ENCODE data around the gene EPHA3. TPM values are rescaled to one million over a fixed set of nuclear protein-coding genes. Genes with fewer than 3 reads are reported as not detected.

The EPHA3 gene
- total and polyA plus RNA-seq, 4 donors: 0.18 to 11.7 (median 1.5) TPM

GRCh38 chr3:89467898-89468363 lies 360.5 kb downstream of the EPHA3 start:
- no peaks in the 10 kb centered on the region for H3K27me3 ChIP-seq (ENCODE audit: control insufficient read depth in 3 of 3, insufficient read depth in 3 of 3, low read length in 2 of 3)
- no peaks in the 10 kb centered on the region for H3K9me3 ChIP-seq (ENCODE audit: control insufficient read depth in 4 of 4, insufficient read depth in 3 of 4, low read length in 3 of 4)
- H3K4me3 ChIP-seq: no peak overlapping the region
- no peak for ATAC-seq (ENCODE audit: insufficient read depth, low FRiP score)
- H3K9ac ChIP-seq (ENCODE audit: insufficient read depth in 1 of 2, low read length in 2 of 2): no peak overlapping the region
- peaks cover 0 to 6% (median 0%) of the 10 kb centered on the region in 5 donors for H3K4me1 ChIP-seq (ENCODE audit: control insufficient read depth in 5 of 5, insufficient read depth in 5 of 5, low read length in 5 of 5)
- peak in 1 of 3 donors; percentile 30 for DNase-seq
- TF ChIP-seq CTCF (IDR thresholded peaks at IDR 0.05; ENCODE audit: control extremely low read depth, extremely low read depth): no peak
- WGBS, 2 donors: 52 to 69% methylated on average over 4 of the region's 4 CpGs
- H3K36me3 ChIP-seq (ENCODE audit: control insufficient read depth in 4 of 4, insufficient read depth in 4 of 4, low read length in 4 of 4): no peaks in the 10 kb centered on the region
- no peak overlapping the region for H3K27ac ChIP-seq (ENCODE audit: low read depth in 1 of 2, low read length in 1 of 2)

GRCh38 chr3:89472101-89472500 lies 364.7 kb downstream of the EPHA3 start:
- H3K27ac ChIP-seq (ENCODE audit: low read depth in 1 of 2, low read length in 1 of 2): no peak overlapping the region
- peaks cover 0 to 2% (median 0%) of the 10 kb centered on the region in 4 donors for H3K9me3 ChIP-seq (ENCODE audit: control insufficient read depth in 4 of 4, insufficient read depth in 3 of 4, low read length in 3 of 4)
- H3K27me3 ChIP-seq (ENCODE audit: control insufficient read depth in 3 of 3, insufficient read depth in 3 of 3, low read length in 2 of 3): no peaks in the 10 kb centered on the region
- H3K4me3 ChIP-seq: no peak overlapping the region
- H3K4me1 ChIP-seq (ENCODE audit: control insufficient read depth in 5 of 5, insufficient read depth in 5 of 5, low read length in 5 of 5): peaks cover 0 to 17% (median 0%) of the 10 kb centered on the region in 5 donors
- H3K9ac ChIP-seq (ENCODE audit: insufficient read depth in 1 of 2, low read length in 2 of 2): no peak overlapping the region
- 87 to 90% methylated on average over 4 of the region's 4 CpGs for WGBS, 2 donors
- ATAC-seq (ENCODE audit: insufficient read depth, low FRiP score): no peak
- no peak for TF ChIP-seq CTCF (IDR thresholded peaks at IDR 0.05; ENCODE audit: control extremely low read depth, extremely low read depth)
- DNase-seq: no peak
- no peaks in the 10 kb centered on the region for H3K36me3 ChIP-seq (ENCODE audit: control insufficient read depth in 4 of 4, insufficient read depth in 4 of 4, low read length in 4 of 4)

GRCh38 chr3:89474333-89475130 lies 367.1 kb downstream of the EPHA3 start:
- Histone ChIP-seq H3K9me3 (ENCODE audit: control insufficient read depth in 4 of 4, insufficient read depth in 3 of 4, low read length in 3 of 4) (peaks cover 0 to 3% (median 0%) of the 10 kb centered on the region in 4 donors), H3K4me3 (no peak overlapping the region), H3K27ac (ENCODE audit: low read depth in 1 of 2, low read length in 1 of 2) (no peak overlapping the region), H3K4me1 (ENCODE audit: control insufficient read depth in 5 of 5, insufficient read depth in 5 of 5, low read length in 5 of 5) (peaks cover 0 to 12% (median 0%) of the 10 kb centered on the region in 5 donors), H3K36me3 (ENCODE audit: control insufficient read depth in 4 of 4, insufficient read depth in 4 of 4, low read length in 4 of 4) (no peaks in the 10 kb centered on the region), H3K9ac (ENCODE audit: insufficient read depth in 1 of 2, low read length in 2 of 2) (no peak overlapping the region), H3K27me3 (ENCODE audit: control insufficient read depth in 3 of 3, insufficient read depth in 3 of 3, low read length in 2 of 3) (no peaks in the 10 kb centered on the region)
- WGBS, 2 donors: 52 to 75% methylated on average over 4 of the region's 4 CpGs
- TF ChIP-seq CTCF (IDR thresholded peaks at IDR 0.05; ENCODE audit: control extremely low read depth, extremely low read depth): no peak
- no peak for ATAC-seq (ENCODE audit: insufficient read depth, low FRiP score)
- DNase-seq: peak in 2 of 3 donors; percentile 52 to 61

Data from lung (tissue), 12 donors.